Neural crest cell (in vitro differentiated cells): ENCODE data around the gene YPEL4. TPM values are rescaled to one million over a fixed set of nuclear protein-coding genes. Genes with fewer than 3 reads are reported as not detected.

ENCODE experiments used
- DNase-seq: peaks from one replicate; pipeline ENCODE4 v3.0.0; 2021; ENCODE audit warnings: low read depth, mixed read lengths, low spot score
- H3K27ac Mint-ChIP-seq: one replicate; pipeline ENCODE4 v1.8.0; 2021; ENCODE audit warnings: mild to moderate bottlenecking, mixed read lengths; ENCODE audit not compliant: unreplicated experiment
- H3K27me3 Mint-ChIP-seq: 2 replicates; pipeline ENCODE4 v1.8.0; 2021; ENCODE audit warnings: low read depth, mild to moderate bottlenecking, mixed read lengths
- H3K36me3 Mint-ChIP-seq: 2 replicates; pipeline ENCODE4 v1.8.0; 2021; ENCODE audit warnings: low read depth, mild to moderate bottlenecking, mixed read lengths
- H3K4me1 Mint-ChIP-seq: 2 replicates; pipeline ENCODE4 v1.8.0; 2021; ENCODE audit warnings: mixed read lengths
- H3K4me3 Mint-ChIP-seq: one replicate; pipeline ENCODE4 v1.8.0; 2021; ENCODE audit warnings: mild to moderate bottlenecking, mixed read lengths
- H3K9me3 Mint-ChIP-seq: 2 replicates; pipeline ENCODE4 v1.8.0; 2021; ENCODE audit warnings: mixed read lengths
- CTCF ChIP-seq: fragments of 200-600 bp; sonication (generic); conservative IDR thresholded peaks from 2 replicates; pipeline ENCODE4 v1.5.0; 2021; ENCODE audit warnings: antibody characterized with exemption, mild to moderate bottlenecking
- total RNA-seq: library from RNA; stranded (reverse); gene quantifications from 2 replicates; pipeline ENCODE4 v1.2.1, GENCODE V29; 2021

YPEL4 gene
- total RNA-seq, 1 donor from 2014 or later: 0.37 TPM

- H3K27ac Mint-ChIP-seq: no peak overlapping the region
- H3K9me3 Mint-ChIP-seq: no peaks in the 10 kb centered on the region
- no peak overlapping the region for H3K4me3 Mint-ChIP-seq
- H3K36me3 Mint-ChIP-seq: peaks cover 2% of the 10 kb centered on the region
- no peak for DNase-seq
- H3K27me3 Mint-ChIP-seq: no peaks in the 10 kb centered on the region
- no peak for TF ChIP-seq CTCF
- peaks cover 12% of the 10 kb centered on the region for H3K4me1 Mint-ChIP-seq
Measured at GRCh38 chr11:57624864-57625263, 24.8 kb downstream of the YPEL4 start.

- TF ChIP-seq CTCF: no peak
- Mint-ChIP-seq H3K36me3 (peaks cover 4% of the 10 kb centered on the region), H3K27me3 (no peaks in the 10 kb centered on the region)
Measured at GRCh38 chr11:57622263-57622662, 27.4 kb downstream of the YPEL4 start.

GRCh38 chr11:57620467-57620866 is 29.2 kb downstream of the YPEL4 start:
- peaks cover 8% of the 10 kb centered on the region for H3K4me1 Mint-ChIP-seq
- H3K36me3 Mint-ChIP-seq: peaks cover 4% of the 10 kb centered on the region
- TF ChIP-seq CTCF: no peak
- H3K27me3 Mint-ChIP-seq: no peaks in the 10 kb centered on the region
- H3K9me3 Mint-ChIP-seq: peaks cover 2% of the 10 kb centered on the region
- H3K4me3 Mint-ChIP-seq: no peak overlapping the region
- no peak for DNase-seq
- H3K27ac Mint-ChIP-seq: no peak overlapping the region

More at GRCh38 chr11:57622263-57622662, 27.4 kb downstream of the YPEL4 start:
- no peak for DNase-seq
- H3K4me1 Mint-ChIP-seq: peaks cover 8% of the 10 kb centered on the region
- peaks cover 2% of the 10 kb centered on the region for H3K9me3 Mint-ChIP-seq
- H3K27ac Mint-ChIP-seq: no peak overlapping the region
- no peak overlapping the region for H3K4me3 Mint-ChIP-seq

- no peak for DNase-seq
- Mint-ChIP-seq H3K27me3 (no peaks in the 10 kb centered on the region), H3K4me3 (no peak overlapping the region), H3K9me3 (peaks cover 2% of the 10 kb centered on the region), H3K27ac (no peak overlapping the region), H3K36me3 (peaks cover 4% of the 10 kb centered on the region), H3K4me1 (peaks cover 8% of the 10 kb centered on the region)
- TF ChIP-seq CTCF: peak; percentile 37
Measured at GRCh38 chr11:57619331-57619730, 30.4 kb downstream of the YPEL4 start.

GRCh38 chr11:57618438-57618837 is 31.3 kb downstream of the YPEL4 start:
- TF ChIP-seq CTCF: no peak
- H3K27me3 Mint-ChIP-seq: no peaks in the 10 kb centered on the region
- H3K36me3 Mint-ChIP-seq: peaks cover 4% of the 10 kb centered on the region
- no peak overlapping the region for H3K27ac Mint-ChIP-seq
- DNase-seq: no peak
- no peak overlapping the region for H3K4me3 Mint-ChIP-seq
- H3K4me1 Mint-ChIP-seq: peaks cover 8% of the 10 kb centered on the region
- H3K9me3 Mint-ChIP-seq: peaks cover 2% of the 10 kb centered on the region

GRCh38 chr11:57616595-57616994 is 33.1 kb downstream of the YPEL4 start:
- TF ChIP-seq CTCF: no peak
- H3K27me3 Mint-ChIP-seq: no peaks in the 10 kb centered on the region
- H3K27ac Mint-ChIP-seq: no peak overlapping the region
- no peak for DNase-seq
- H3K9me3 Mint-ChIP-seq: peaks cover 2% of the 10 kb centered on the region
- H3K4me1 Mint-ChIP-seq: no peaks in the 10 kb centered on the region
- H3K36me3 Mint-ChIP-seq: peaks cover 4% of the 10 kb centered on the region
- no peak overlapping the region for H3K4me3 Mint-ChIP-seq
